ENCODE data around the gene STK16.

DNA sequence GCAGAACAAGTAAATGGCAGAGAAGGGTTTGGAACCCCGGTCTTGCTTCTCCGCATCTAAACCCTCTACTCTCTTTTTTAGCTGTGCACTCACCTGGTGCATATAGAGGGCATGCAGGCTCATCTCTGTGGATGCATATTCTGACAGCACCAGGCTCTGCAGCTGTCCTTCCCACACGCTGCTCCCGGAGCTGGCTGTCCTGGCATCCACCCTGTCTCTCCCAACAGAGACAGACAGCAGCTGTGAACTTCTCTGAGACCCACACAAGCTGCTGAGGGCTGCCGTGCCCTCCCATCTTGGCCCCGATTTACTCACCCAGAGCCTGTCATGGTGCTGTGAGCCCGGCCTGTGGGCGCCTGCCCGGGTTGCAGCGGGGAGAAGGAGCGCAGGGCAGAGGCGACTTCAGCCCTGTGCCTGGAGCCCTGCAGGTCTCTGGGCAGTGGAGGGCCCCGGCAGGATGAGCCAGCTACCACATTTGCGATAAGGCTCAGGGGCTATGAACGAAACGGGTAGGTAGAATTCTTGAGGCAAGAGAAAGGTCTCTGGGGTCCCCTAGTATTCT is 23.2 kb upstream of the STK16 start:
- no peak for TF ChIP-seq POLR2A (IDR thresholded peaks at IDR 0.05)
- no peak for TF ChIP-seq POLR2AphosphoS5 (IDR thresholded peaks at IDR 0.05)
- TF ChIP-seq, protein P1, sequence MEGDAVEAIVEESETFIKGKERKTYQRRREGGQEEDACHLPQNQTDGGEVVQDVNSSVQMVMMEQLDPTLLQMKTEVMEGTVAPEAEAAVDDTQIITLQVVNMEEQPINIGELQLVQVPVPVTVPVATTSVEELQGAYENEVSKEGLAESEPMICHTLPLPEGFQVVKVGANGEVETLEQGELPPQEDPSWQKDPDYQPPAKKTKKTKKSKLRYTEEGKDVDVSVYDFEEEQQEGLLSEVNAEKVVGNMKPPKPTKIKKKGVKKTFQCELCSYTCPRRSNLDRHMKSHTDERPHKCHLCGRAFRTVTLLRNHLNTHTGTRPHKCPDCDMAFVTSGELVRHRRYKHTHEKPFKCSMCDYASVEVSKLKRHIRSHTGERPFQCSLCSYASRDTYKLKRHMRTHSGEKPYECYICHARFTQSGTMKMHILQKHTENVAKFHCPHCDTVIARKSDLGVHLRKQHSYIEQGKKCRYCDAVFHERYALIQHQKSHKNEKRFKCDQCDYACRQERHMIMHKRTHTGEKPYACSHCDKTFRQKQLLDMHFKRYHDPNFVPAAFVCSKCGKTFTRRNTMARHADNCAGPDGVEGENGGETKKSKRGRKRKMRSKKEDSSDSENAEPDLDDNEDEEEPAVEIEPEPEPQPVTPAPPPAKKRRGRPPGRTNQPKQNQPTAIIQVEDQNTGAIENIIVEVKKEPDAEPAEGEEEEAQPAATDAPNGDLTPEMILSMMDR (IDR thresholded peaks at IDR 0.05): no peak

Measured in breast epithelium (tissue), 3 donors.